Stimulated activated CD4-positive, alpha-beta T cell treated with anti-CD3 and anti-CD28 coated beads, Interleukin-2, amount 100 ng/mL, for 48 hours (primary cell): ENCODE data around the gene DNAH9.

Source experiments
- DNase-seq, 2 donors: peaks; one replicate each; pipeline ENCODE4 v3.0.0-alpha.2; 2020

The DNAH9 gene

DNA sequence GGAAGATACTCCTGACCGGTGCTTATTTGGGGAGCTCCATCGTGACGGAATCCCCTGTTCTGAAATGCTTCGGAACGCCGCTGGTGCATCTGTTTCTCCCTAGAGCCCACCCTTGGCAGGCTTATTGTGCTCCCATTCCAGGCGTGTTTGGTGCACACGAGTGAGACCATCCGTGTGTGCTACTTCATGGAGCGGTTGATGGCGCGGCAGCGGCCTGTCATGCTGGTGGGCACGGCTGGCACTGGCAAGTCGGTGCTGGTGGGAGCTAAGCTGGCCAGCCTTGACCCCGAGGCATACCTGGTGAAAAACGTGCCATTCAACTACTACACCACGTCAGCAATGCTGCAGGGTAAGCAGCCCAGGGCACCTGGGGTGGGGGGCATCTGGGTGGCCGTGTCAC is 170.7 kb downstream of the DNAH9 start:
- no peak for DNase-seq

DNA sequence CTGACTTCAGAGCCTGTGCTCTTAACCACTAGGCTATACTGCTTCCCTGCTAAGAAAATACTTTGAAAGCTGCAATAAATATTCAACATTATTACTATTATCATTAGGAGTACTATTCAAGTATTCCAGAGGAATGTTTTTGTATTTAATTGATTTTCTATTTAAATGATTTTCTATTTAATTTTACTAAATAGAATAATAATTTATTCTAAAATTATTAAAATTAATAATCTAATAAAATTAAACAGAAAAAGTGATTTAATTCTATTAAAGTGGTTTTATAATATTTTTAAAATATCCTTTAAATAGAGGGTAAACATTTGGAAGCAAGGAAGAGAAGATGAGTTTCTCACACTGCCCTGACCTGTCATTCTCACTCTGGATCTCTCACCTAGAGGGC is 173.8 kb downstream of the DNAH9 start:
- DNase-seq = no peak

DNA sequence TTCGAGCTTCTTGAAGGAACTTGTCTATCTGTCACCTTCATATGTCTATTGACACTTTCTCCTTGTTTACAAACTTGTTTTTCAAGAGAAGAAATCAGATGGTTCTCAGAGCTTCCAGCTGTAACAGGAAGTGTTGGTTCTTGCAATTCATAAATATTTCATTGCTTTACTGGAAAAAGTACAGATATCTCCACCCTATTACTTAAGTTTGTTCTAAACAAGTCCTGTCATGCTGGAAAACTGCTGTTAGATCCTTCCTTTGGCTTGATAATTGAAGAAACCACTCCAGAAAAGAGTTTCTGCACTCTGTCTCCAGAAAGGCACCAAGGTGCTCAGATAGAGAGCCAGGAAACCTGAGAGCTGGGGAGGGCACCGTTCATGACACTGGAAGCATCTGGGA is 181.6 kb downstream of the DNAH9 start:
- DNase-seq = no peak

DNA sequence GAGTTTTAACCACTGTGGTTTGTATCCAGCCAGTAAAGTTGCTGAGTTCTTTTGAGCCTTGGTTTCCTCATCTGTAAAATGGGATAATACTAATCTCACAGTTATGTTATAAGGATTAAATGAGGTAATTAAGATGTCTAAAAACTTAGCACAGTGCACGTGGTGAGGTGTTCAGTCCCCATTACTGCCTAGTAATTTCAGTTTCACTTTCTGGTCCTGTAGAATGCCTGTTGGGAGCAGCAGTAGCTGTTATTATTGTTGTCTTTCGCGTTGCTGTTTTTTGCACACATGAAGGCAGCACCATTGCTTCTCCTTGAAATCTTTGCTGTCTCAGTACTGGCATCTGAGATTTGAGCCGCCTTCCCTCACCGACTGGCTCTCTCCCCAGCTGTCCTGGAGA is 182.4 kb downstream of the DNAH9 start:
- DNase-seq = no peak

DNA sequence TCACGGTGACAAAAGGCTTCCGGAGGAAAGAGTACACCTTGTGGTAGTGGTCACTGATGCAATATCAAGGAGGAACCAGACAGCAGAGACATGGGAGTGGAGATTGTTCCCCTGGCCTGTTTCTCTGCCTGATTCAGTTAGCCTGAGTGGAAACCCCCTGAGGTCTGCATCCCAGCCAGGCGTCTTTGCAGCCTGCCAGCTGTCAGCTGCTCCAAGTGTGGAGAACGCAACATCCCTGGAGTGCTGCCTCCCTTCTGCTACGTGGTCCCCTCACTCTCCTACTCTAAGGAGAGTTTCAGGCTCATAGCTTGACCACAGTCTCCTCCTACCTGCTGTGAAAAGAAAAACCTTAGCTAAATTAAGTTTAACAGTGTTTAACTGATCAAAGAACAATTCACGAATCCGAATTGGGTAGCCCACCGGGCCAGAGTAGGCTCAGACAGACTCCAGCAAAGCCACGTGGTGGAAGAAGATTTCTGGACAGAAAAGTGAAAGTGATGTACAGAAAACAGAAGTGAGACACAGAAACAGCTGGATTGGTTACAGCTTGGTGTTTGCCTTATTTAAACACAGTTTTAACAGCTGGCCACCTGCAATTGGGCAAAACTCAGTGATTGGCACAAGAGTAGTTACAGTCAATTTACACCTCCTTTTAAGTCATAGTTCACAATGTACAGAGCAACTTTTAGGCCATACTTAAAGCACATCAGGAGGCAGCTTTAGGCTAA is 188.6 kb downstream of the DNAH9 start:
- DNase-seq = no peak

DNA sequence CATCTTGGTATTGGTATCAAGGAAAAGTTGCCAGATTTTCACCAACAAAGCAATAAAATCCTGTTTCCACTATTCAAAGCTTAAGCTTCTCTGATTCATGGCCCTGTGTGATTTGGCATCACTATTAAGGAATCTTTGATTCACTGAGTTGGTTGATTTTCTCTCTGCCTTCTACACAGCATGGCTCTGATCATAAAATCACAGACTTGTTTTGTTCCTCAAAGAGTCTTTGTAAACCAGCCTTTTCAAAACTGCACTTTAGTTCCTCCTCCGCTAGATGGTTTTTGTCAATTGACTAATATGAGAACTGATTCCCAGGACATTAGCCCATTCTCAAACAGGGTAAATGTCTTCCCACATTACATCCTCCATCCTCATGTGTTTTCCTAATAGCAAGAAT is 197.6 kb downstream of the DNAH9 start:
- DNase-seq = no peak

DNA sequence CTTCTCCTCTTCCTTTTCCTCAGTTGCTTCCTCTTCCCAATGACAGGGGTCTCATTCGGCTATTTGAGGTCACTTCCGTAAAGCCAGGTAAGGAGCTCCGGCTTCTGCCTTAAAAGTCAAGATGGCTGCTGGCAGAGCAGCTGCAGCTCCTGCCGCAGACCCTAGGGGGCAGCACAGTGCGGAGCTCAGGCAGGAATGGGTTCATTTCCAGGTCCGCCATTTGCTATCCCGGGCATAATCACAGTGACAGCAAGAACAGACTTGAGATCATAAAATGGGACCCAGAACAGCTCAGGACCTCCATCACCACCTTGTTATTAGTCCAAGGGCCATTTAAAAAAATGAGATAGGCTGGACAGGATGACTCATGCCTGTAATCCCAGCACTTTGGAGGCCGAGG is 199.5 kb downstream of the DNAH9 start:
- no peak for DNase-seq

DNA sequence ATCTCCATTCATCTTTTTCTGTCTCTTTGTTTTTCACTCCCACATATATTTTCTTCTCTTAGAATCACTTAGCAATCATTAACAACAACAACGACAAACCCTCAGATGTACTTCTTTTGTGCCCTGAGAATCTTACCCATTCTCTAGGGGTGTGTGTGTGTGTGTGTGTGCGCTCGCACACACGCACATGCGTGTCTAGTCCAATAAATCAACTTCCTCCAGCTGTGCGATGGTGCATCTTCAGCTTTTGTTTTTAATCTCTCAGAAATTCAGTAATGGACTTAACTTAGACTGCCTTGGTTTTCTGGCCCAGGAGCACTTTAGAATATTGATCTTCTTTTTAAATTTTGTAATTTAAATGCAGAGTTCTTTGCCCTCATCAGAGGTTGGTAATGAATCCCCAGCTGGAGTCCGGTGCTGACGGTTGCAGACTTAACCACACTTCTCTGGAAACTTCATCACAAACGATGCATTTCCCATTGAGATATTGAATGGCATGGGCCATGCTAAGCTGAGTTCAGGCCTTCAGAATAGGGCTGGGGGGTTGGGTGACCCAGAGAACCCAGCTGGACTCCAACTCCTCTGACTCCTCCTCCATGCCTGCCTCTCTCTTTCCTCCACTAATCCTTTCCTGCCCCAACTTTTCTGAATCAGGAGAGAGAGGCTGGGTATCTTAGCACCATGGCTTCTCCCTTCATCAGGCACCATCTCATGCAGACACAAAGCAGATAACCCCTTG is 205.1 kb downstream of the DNAH9 start:
- no peak for DNase-seq

DNA sequence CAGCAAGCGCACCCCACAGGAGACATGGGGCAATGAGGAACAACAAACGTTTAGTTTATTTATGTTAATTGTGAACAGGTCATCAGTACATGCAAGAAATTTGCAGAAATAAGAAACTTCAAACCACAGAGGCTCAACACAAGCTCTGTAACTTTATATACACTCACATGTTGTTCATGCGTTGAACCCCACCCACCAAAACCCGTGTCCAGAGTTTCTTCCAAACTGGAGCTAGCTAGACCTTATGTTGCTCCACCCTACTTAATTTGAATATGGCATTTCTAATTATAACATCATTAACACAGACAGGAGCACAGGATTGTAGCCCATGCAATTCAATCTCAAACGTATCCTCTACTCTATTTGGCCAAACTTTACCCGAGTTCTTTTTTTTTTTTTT is 206.9 kb downstream of the DNAH9 start:
- no peak for DNase-seq

DNA sequence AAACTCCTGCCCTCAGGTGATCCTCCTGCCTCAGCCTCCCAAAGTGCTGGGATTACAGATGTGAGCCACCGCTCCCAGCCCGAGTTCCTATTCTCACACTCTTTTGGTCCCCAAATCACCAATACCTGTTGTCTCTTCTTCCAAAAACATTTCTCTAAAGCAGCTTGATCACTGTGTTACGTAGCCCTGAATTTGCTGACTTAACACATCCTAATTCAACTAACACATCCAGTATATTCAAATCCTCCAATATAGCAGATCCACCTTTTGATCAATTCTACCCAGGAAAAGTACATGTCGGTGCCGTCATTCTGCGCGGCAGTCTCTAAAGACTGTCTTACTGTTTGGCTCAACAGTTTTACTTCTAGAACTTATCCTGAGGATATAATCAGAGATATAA is 207.7 kb downstream of the DNAH9 start:
- DNase-seq = no peak

DNA sequence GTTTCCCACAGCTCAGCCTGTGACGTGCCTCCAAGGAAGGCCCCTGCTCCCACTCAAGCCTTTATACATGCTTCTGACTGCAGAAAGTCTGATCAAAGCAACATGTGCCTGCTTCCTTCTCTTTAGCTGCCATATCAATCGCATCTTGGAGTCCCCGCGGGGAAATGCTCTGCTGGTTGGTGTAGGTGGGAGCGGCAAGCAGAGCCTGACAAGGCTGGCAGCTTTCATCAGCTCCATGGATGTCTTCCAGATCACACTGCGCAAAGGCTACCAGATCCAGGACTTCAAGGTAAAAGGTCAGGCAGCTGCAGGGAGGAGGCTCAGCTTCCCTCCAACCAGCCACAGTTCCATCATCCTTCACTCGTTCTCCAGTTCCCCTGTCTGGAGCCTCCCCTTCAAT is 209.3 kb downstream of the DNAH9 start:
- no peak for DNase-seq

DNA sequence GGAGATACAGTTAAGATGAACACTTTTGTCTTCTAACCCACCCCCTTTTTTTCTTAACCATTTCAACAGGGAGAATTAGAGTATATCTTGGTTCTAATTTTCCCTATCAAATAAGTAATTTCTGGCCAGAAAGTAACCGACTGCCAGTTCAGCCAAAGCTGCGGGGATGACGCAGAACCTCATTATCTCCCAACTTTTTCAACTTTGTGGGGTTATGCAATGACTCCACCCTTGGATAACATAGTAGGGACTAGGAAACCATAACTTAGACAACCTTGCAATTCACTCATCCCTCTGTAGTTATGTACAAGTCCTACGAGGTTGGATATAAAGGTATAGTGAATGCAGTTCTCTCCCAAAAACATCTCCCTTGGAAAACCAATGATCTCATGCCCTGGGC is 215.0 kb downstream of the DNAH9 start:
- DNase-seq = no peak

DNA sequence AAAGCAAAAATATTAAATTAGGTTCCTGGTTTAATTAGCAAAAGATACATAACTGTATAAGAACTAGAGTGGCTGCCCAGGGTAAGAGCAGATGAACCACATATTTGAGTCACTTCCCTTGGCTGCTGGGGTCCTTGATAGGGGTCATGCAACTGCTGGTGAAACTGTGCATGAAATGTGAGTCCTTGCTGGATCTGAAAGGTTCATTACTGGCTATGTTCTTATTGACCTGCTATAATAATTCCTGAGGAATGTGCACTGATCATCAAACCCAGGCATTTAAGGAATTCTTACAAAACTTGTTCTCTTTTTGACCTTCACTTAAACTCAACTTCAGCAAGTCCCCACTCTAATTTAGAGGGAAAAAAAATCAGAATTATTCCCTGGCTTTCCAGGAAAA is 215.6 kb downstream of the DNAH9 start:
- DNase-seq = no peak

DNA sequence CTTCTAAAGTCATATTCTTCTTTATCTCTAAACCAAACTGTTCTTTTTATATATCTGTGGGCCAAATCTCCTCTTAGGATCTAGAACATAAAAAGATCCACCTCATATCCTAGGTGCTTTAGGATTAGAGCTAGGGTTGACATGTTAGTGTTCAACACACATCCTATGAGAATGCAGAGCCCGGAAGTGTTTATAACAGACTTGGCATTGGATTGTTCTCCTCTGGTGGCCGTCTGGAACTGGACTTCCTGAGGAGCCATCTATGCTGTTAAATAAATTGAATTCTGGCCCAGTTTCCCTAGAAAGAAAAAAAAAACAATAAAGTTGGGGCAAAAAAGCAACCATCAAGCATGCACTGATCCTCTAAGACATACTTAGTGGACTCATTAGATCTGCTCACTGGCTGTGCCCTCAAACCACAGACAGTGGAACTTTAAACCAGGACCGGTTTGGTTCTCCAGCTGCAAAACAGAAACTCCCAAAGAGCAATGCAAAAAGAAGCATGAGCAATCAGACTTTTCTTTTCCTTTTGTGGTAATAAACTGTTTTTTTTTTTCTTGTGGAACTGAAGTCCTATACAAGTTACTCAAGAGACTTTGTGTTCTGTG is 216.5 kb downstream of the DNAH9 start:
- no peak for DNase-seq

DNA sequence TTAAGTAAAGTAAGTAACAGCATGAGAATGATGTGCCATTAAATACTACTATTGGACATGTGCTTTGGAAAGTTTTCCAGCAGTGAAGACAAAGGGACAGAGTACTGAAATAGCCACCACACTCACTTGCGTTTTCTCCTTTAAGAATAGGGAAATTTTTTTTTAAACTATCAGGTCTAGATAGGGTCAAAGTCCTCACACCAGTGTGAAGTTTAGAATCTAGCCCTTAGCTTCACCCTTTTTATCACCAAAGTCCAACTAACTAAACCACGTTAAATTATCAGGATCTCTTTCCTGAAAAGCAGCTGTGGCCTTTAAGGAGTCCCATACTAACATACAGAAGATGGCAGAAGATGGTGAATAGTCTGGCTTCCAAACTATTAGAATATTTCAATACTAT is 218.1 kb downstream of the DNAH9 start:
- no peak for DNase-seq

DNA sequence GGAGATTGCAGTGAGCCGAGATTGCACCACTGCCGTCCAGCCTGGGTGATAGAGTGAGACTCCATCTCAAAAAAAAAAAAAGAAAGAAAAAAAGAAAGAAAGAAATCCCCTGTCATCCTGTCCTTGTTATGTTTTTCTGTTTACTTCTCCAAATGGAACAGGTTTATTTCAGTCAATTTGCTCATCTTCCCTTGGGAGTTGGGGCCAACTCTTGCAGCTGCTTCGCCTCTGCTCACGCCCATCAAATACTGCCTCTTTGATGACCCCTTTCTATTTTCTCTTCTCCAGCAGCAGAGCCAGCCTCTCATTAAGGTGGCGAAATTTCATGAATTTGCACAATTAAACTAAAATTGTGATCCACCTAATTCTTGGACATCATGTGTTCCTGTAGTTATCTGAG is 225.6 kb downstream of the DNAH9 start:
- DNase-seq = no peak

DNA sequence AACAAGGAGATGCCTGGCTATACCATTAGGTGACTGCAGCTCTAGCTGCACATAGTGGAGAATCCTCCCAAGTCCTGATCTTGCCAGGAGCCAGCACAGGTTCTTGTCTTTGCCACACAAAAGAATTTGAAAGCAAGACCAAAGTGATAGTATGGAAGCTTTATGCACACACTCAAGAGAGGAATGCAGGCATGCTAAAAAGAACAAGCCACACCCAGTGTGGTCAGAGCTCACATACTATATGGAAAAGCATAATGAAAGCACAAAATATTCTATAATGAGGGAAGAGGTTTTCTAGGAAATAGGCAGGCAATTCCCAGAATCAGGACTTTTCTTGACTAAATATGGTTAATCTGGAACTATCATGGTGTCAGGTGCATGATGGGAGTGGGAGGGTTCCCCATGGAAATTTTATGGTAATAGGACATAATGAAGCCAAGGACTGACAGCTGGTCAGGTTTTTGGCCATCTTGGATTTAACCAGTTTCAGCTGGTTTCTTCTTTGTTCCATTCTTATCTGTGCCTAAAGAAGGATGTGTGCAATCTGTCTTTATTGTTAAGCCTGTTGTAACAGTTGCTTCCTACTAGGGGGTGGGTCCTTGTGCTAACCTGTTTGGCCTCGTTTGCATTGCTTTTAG is 227.4 kb downstream of the DNAH9 start:
- no peak for DNase-seq

DNA sequence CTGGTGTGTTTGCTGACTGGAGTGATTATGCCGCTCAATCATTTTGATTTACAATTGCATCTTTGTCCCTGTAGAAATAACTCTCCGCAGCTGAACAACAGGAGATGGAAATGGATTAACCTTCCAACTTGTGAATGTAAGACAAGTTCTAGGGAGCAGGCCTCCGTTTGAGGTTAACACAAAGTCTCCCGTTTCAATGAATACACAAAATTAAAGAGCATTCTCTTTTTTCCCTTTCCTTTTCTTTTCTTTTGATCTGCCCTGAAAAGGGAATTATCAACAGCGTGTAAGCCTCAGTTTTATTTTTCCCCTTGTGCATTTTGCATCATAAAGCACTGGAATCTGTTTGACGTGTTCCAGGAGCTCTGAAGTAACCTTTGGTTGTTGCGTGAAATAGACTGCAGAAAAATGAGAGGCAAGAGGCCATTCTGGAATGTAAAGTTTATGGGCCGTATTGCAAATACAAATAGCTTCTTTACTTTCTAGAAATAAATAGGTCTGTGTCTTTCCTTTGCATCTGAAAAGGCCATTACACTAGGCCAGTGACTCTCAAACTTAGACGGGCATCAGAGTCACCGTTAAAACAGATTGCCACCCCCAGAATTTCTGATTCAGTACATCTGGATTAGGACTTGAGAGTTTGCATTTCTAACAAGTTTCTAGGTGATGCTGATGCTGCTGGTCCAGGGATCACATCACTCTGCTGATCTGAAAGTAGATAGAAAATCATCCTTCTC is 234.3 kb downstream of the DNAH9 start:
- no peak for DNase-seq

DNA sequence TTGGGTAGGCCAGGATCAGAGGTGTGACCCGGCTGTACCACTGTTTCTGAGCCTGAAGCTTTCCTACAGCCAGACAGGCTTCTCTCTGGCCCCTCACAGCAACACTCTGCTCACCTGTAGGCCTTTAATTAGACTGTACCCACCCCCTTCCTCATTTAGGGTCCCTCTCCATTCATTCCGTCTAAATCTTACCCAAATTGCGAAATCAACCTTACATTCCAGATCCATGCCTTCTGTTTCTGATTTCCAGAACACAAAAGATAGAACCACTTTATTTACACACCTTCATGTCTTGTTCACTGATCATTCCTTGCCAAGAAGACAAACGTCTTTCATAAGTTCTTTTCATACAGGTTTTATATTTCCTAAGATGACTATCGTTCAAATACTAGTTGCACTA is 238.2 kb downstream of the DNAH9 start:
- DNase-seq = no peak

DNA sequence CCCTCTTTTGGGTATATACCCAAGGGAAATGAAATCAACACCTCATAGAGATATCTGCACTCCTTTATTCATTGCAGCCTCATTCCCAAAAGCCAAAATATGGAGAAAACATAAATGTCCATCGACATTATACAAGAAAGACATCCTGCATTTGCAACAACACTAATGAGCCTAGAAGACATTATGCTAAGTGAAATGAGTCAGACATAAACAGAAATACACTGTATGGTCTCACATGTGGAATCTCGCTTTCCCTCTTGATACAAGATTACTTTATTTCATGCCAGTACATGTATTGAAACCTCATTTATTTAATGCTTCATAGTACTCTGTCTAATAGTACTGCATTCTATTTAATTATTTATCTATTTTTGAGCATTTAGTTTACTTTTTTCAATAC is 241.8 kb downstream of the DNAH9 start:
- no peak for DNase-seq

DNA sequence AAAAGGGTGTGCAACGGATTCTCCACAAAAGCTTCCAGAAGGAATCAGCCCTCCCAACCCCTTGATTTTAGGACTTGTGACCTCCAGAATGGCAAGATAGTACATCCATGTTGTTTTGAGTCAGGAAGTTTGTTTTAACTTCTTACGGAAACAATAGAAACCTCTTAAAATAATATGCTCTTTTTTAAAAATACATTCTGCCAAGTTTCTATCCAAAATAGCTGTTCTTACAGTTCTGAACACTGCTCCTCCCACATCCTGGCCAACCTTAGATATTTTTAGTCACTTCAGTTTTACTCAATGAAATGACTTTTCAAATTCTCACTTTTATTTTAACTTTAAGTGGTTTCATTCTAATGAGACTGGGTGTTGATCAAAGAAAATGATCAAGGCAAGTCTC is 242.6 kb downstream of the DNAH9 start:
- DNase-seq = no peak

DNA sequence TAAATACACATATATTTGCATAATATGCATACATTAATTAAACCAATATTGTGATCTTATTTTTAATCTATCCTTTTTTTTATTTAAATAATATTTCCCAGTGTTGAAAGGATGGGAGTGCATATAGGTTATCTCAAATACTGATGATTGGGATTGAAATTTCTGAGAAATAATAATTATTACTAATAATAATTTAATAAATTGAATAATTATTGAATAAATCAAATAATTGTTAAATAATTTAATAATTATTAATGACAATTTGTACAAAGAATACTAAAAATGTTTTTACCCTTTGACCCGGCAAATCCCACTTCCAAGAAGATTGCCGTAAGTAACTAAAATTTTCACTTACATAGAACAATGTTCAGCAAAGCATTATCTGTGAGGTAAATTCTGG is 250.1 kb downstream of the DNAH9 start:
- DNase-seq = no peak

DNA sequence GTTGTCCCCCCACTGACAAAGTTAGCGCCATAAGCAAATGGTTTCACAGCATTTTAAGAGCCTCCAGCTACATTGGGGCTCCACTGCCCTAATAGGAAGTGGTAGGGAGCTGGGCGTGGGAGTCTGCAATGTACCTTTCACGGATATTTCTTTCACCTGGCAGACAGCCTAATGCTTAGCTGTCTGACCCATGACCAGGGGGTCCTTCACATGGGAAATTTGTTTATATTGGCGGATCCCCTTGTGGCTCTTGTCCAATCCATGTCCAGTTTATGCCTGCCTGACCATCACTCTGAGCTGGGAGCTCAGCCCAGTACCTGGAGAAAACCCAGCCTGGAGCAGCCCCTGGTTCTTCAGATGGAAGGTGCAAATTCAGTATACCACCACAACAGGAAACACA is 254.0 kb downstream of the DNAH9 start:
- no peak for DNase-seq
